K562 (cell line): ENCODE data around the gene NEB. TPM values are rescaled to one million over a fixed set of nuclear protein-coding genes. Genes with fewer than 3 reads are reported as not detected.
A peak's percentile ranks its signal among the peaks of the same experiment; 100 is the strongest.

ENCODE experiments used
- LEF1 ChIP-seq: fragments of 450-650 bp; IDR thresholded peaks from 2 replicates; pipeline ENCODE4 v1.6.1; 2016; ENCODE audit warnings: mild to moderate bottlenecking
- MTA1 ChIP-seq: fragments of 450-650 bp; IDR thresholded peaks from 2 replicates; pipeline ENCODE4 v1.6.1; 2017; ENCODE audit warnings: borderline replicate concordance
- MYC ChIP-seq, 2 experiments: fragments of 250-450 bp in 1 of 2; sonication (Bioruptor Pico) in 1 of 2; IDR thresholded peaks; 2 replicates each; pipeline versions ENCODE4 v1.5.1 to v1.6.1; 2012 to 2021; ENCODE audit warnings: low read depth in 2 of 2, borderline replicate concordance in 1 of 2, improper control_type of control experiment in 1 of 2, low read length in 1 of 2, mild to moderate bottlenecking in 1 of 2, moderate library complexity in 1 of 2
- NCOA4 ChIP-seq: fragments of 450-650 bp; IDR thresholded peaks from 2 replicates; pipeline ENCODE4 v1.6.1; 2018; ENCODE audit warnings: mild to moderate bottlenecking; ENCODE audit not compliant: partially characterized antibody
- NR2C2 ChIP-seq, 2 experiments: fragments of 200-800 bp in 1 of 2; sonication (Bioruptor generic) in 1 of 2; sonication (generic) in 1 of 2; formaldehyde crosslinking in 1 of 2; IDR thresholded peaks; 2 replicates each; pipeline versions ENCODE4 v1.6.1 to v1.8.0; 2016 to 2022; ENCODE audit warnings: mild to moderate bottlenecking in 1 of 2, missing compliant biosample characterization in 1 of 2, missing genetic modification characterization in 1 of 2, missing genetic modification reagents in 1 of 2
- NR4A1 ChIP-seq, 2 experiments: fragments of 250-450 bp in 1 of 2; fragments of 450-650 bp in 1 of 2; sonication (Bioruptor Pico) in 1 of 2; IDR thresholded peaks; 2 replicates each; pipeline versions ENCODE4 v1.4.0 to v1.6.1; 2016 to 2020; ENCODE audit warnings: mild to moderate bottlenecking in 2 of 2, missing compliant biosample characterization in 1 of 2, missing genetic modification characterization in 1 of 2, moderate library complexity in 1 of 2
- SP1 ChIP-seq: sonication (generic); formaldehyde crosslinking; IDR thresholded peaks from 2 replicates; pipeline ENCODE4 v1.8.1; 2022; ENCODE audit warnings: mild to moderate bottlenecking, missing genetic modification reagents
- SREBF1 ChIP-seq: fragments of 150-350 bp; IDR thresholded peaks from 2 replicates; pipeline ENCODE4 v1.6.1; 2014; ENCODE audit warnings: antibody characterized with exemption, low read depth, low read length, borderline replicate concordance
- SRSF7 ChIP-seq: fragments of 200-400 bp; formaldehyde crosslinking; optimal IDR thresholded peaks from 2 replicates; pipeline ENCODE3; 2017; ENCODE audit warnings: mild to moderate bottlenecking, low read depth, low read length
- ZBTB1 ChIP-seq: sonication (generic); formaldehyde crosslinking; IDR thresholded peaks from 2 replicates; pipeline ENCODE4 v1.8.1; 2023; ENCODE audit warnings: missing genetic modification reagents, low read depth, mild to moderate bottlenecking, borderline replicate concordance
- ZBTB33 ChIP-seq: sonication (generic); formaldehyde crosslinking; IDR thresholded peaks from 2 replicates; pipeline ENCODE4 v1.8.1; 2023; ENCODE audit warnings: mild to moderate bottlenecking, missing genetic modification reagents
- ZNF174 ChIP-seq: fragments of 250-450 bp; sonication (Bioruptor Pico); IDR thresholded peaks from 2 replicates; pipeline ENCODE4 v1.4.0; 2020; ENCODE audit warnings: mild to moderate bottlenecking
- ZNF395 ChIP-seq: fragments of 200-800 bp; sonication (Bioruptor generic); IDR thresholded peaks from 2 replicates; pipeline ENCODE4 v1.6.1; 2017; ENCODE audit warnings: missing genetic modification characterization, missing compliant biosample characterization
- ZNF518B ChIP-seq: fragments of 250-450 bp; sonication (Bioruptor Pico); IDR thresholded peaks from 2 replicates; pipeline ENCODE4 v1.5.0; 2021; ENCODE audit warnings: mild to moderate bottlenecking, moderate library complexity
- ZNF79 ChIP-seq: fragments of 250-450 bp; sonication (Bioruptor Pico); IDR thresholded peaks from 2 replicates; pipeline ENCODE4 v1.4.0; 2020; ENCODE audit warnings: low read depth, mild to moderate bottlenecking, moderate library complexity
- polyA plus RNA-seq, 8 experiments: library from polyadenylated mRNA; depleted of rRNA in 4 of 8; stranded (reverse) in 5 of 8; unstranded in 3 of 8; fragments of >200 nt; fragmentation: Nextera tagmentation in 2 of 8; fragmentation: Illumina TruSeq in 1 of 8; extraction: Ambion mirVana in 2 of 8; extraction: Trizol in 1 of 8; gene quantifications; 2 replicates each; pipeline versions ENCODE4 v1.2.1 to v1.2.3, GENCODE V29; 2011 to 2014; ENCODE audit warnings: inconsistent platforms in 1 of 8, missing spikeins in 1 of 8
- total RNA-seq, 7 experiments: library from RNA; depleted of rRNA in 6 of 7; stranded (reverse); fragments of >200 nt in 6 of 7; fragmentation: Illumina TruSeq in 2 of 7; extraction: Trizol in 2 of 7; gene quantifications; 2 replicates each; pipeline versions ENCODE4 v1.2.1 to v1.2.3, GENCODE V29; 2011 to 2021; ENCODE audit warnings: low replicate concordance in 1 of 7

The NEB gene
- total and polyA plus RNA-seq, 9 of the 15 experiments (the other 6 are each of a cell fraction or from before 2014, with no cell fraction given) = 1.7 to 3.8 (median 2.9) TPM

- TF ChIP-seq ZNF518B (CRISPR knock-in tag) (no peak), SRSF7 (no peak), LEF1 (peak; percentile 57; the same call in 1 of the 2 replicates), ZNF395 (CRISPR knock-in tag) (peak; percentile 43; the same call in 1 of the 2 replicates), ZNF79 (CRISPR knock-in tag) (no peak), SREBF1 (no peak), MTA1 (0 out of 2 replicates have a peak, but pooled peaks have one; percentile 31), ZBTB33 (CRISPR knock-in tag) (no peak), ZNF174 (CRISPR knock-in tag) (no peak), NR2C2 (CRISPR knock-in tag; IDR thresholded peaks at IDR 0.05) (no peak), NR2C2 (tag; IDR thresholded peaks at IDR 0.05) (peak; percentile 65; the same call in 1 of the 2 replicates), SP1 (CRISPR knock-in tag) (no peak), ZBTB1 (CRISPR knock-in tag) (no peak), NCOA4 (no peak), NR4A1 (CRISPR knock-in tag; IDR thresholded peaks at IDR 0.05) (no peak), NR4A1 (tag; IDR thresholded peaks at IDR 0.05) (peak; percentile 44; the same call in 1 of the 2 replicates), MYC (IDR thresholded peaks at IDR 0.05; ENCODE audit: low read depth, low read length) (peak; percentile 51), MYC (CRISPR knock-in tag; IDR thresholded peaks at IDR 0.05; ENCODE audit: borderline replicate concordance, low read depth) (no peak)
These were observed 76.6 kb downstream of the NEB start (continued) for GRCh38 chr2:151657667-151658076.
